Measurements from ENCODE around the gene CCDC184.

- no peak for TF ChIP-seq EZH2 (optimal IDR thresholded peaks at IDR 0.05; ENCODE audit: low read depth, low read length)
- peak; percentile 89 for TF ChIP-seq CTCF (IDR thresholded peaks at IDR 0.05; ENCODE audit: low read length)
Measured at GRCh38 chr12:48165089-48165981, 18.1 kb upstream of the CCDC184 start.
